ENCODE measurements around the gene TMEFF2.

DNA sequence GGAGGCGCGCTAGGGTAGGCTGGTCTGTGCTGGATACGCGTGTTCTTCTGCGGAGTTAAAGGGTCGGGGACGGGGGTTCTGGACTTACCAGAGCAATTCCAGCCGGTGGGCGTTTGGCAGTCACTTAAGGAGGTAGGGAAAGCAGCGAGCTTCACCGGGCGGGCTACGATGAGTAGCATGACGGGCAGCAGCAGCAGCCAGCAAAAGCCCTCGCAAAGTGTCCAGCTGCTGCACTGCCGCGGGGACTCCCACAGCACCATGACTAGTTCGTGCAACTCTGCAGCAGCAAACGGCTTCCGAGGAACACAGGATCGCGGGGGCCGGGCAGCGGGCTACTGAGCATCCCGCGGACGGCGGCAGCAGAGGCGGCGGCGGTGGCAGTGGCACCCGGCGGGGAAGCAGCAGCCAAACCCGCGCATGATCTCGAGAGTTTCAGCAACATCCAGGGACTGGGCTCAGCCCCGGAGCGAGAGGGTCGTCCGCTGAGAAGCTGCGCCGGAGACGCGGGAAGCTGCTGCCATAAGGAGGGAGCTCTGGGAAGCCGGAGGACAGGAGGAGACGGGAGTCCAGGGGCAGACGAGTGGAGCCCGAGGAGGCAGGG, 368 bp downstream of the TMEFF2 start:
- TF ChIP-seq, protein P1, sequence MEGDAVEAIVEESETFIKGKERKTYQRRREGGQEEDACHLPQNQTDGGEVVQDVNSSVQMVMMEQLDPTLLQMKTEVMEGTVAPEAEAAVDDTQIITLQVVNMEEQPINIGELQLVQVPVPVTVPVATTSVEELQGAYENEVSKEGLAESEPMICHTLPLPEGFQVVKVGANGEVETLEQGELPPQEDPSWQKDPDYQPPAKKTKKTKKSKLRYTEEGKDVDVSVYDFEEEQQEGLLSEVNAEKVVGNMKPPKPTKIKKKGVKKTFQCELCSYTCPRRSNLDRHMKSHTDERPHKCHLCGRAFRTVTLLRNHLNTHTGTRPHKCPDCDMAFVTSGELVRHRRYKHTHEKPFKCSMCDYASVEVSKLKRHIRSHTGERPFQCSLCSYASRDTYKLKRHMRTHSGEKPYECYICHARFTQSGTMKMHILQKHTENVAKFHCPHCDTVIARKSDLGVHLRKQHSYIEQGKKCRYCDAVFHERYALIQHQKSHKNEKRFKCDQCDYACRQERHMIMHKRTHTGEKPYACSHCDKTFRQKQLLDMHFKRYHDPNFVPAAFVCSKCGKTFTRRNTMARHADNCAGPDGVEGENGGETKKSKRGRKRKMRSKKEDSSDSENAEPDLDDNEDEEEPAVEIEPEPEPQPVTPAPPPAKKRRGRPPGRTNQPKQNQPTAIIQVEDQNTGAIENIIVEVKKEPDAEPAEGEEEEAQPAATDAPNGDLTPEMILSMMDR (IDR thresholded peaks at IDR 0.05 in 4 of 5, conservative IDR thresholded peaks at IDR 0.05 in 1 of 5), result no peak
- no peak for TF ChIP-seq POLR2A (IDR thresholded peaks at IDR 0.05)

Data from gastrocnemius medialis (tissue), 4 donors.